ENCODE data around the gene AFAP1L1.
"Not testable (repeated sequence)": the region's sequence is repeated elsewhere in the genome, so short reads cannot be mapped to it uniquely, and the experiment has no call there.

Gene AFAP1L1

DNA sequence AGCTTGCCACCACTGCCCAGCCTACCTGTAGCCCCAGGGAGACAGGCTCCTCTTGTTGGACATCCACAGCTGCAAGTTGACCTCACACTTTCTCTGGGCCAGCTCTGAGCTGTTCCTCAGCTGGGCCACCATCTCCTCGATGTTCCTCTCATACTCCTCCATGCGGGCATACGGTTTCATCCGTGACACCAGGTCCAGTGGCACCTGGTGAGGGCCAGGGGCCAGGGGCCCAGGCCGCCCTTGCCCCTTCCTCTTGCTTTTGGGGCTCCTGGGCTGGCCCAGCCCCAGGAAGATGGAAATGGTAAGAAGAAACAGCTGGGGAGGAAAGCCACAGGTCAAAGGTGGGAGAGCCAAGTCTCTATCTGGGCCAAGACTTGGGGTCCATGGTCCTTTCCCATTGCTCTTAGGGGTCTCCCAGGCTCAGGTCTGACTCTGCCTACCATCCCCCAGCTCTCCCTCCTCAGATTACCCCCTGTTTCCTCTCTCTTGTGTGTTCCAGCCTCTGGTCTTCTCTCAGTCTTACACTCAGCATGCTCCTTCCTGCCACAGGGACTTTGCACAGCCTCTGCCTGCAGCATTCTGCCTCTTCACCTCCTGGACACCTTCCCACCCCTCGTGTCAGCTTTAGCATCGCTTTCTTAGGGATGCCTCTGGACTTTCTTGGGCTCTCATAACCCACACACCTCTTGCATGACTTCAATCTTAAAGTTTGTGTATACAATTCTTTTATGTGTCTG, 105.2 kb downstream of the AFAP1L1 start:
- no peak for DNase-seq

DNA sequence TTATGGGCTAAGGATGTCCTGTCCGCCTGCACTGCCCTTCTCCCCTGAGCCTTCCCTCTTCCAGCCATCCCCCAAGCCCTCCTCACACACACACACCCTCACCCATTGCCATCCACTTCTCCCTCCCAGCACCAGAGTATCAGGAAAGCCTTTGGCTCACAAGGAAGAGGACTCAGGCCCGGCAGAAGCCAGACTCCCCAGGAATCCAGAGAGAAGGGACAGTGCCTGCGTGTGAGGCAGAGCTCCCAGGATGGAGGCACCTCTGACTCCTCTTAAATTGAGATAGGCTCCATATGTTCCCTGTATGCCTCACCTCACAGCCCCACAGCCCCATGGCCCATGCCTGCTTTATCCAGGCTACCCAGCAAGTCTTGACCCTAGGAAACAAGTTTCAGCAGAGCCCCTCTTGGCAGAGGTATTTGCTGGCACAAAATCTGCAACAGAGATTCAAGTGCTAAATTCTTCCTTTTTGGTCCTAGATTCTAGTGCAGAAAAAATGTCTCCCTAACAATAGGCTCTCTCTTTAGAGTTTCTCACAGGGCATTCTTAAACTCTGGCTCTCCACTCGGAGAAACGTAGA, 106.7 kb downstream of the AFAP1L1 start:
- no peak for DNase-seq

DNA sequence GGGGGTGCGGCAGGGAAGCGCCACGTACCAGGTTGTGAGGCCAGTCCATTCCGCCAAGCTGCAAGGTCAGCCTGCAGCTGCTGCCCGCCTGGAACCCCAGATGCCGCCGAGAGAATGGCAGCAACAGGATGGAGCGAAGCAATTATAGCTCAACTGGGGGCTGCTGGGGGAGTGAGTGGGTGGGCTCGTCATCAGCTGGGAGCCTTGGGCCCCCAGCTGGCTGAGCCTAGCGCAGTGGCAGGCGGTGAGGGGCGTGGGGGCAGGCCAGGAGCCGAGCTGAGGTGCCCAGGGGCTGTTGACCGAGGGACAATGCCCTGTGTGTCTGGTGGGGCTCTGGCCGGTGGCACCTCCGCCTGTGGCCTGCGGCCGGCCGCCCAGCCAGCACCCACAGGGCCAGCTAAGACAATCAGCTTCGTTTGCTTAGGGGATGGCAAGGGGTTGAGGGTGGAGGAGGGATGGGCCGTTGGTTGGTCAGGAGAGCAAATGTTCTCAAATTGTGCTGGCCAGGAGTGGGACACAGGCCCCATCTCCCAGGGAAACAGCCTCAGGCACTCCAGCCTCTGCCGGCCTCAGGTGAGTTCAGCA, 107.6 kb downstream of the AFAP1L1 start, which contains the start of gene IL17B:
Gene IL17B (minus strand): TSS at position 116 of the 585 bp plus-strand sequence. CDS start 67 bp downstream, at position 49.
- DNase-seq, result no peak

DNA sequence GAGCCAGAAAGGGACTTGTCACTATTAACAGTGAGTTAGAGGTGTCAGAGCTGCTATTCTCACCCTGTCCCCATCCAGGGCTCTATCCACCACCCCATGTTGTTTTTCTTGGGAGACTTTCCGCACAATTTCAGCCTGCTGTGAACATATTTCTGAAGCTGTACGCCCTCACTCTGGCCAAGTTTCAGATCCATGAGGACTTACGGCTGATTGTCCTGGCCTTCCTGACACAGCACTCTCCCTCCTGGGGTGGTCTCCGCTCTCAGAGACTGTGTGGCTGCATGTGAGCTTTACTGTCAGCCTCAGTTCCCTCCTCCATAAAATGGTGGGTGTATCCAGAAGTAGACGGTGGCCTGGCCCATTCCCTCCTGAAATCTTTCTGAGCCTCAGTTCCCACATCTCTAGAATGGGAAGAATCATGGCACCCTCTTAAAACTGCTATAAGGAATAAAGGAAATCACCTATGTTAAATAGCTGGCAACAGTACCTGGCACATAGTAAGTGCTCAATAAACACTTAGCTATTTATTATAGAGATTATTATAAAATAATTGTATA, 108.2 kb downstream of the AFAP1L1 start:
- DNase-seq, result no peak

DNA sequence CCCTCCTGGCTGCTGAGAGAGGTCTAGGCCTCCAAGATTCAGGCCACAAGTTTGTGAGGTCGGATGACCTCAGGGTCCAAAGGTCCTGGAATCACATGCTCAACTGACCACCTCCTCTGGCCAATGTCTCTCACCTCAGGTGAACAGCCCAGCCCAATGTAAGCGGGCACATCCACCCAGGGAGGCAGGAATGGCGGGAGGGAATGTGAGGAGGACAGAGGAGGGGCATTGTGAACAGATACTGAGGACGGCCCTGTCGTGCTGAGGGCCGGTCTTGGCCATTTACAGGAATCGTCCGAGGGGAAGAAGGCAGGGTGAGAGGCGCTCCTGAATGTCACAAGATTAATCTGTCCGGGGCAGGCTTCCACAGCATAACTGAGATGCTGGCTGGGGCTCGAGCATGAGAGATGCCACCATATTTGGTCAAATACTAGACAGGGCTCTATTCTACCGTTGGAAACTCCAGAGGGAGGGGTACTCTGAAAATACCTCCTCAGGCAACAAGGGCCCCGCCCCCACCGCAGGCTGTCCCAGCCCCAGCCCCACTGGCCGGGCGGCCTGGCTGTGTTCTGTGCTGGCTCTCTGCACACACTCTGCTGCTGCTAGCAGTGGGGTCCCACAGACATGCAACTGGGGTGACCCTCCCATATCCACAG, 108.9 kb downstream of the AFAP1L1 start:
- DNase-seq, result no peak

DNA sequence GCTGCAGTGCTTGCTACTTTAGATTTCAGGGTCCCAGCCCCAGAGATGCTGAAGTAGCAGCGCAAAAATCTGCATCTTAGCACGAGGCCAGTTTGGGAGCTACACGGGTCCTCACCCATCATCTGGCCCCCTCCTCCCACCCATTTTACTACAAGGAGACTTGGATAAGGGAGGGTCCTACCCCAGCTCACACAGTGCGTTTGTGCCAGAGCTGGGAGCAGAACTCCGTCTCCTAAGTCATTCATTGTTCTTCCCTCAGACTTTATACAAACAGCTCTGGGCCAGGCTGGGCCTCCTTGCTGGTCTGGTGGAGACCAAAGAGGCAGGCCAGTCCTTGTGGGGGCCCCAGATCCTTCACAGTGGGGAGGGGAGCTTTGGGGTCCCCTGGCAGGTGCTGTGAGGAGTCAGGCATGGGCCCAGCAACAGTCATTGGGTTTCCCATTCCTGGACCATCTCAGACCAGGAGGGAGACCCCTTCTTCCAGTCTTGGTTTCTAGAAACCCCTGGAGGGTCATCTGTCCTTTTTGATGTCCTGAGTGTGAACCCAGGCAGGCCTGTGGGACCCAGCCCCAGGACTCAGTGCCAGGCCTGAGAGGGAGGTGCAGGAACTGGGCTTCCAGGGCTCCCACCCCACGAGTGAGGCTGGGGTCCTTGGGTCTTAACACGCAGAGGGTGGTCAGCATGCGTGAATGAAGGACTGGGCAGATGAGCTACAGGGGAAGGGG, 109.8 kb downstream of the AFAP1L1 start:
- no peak for DNase-seq

DNA sequence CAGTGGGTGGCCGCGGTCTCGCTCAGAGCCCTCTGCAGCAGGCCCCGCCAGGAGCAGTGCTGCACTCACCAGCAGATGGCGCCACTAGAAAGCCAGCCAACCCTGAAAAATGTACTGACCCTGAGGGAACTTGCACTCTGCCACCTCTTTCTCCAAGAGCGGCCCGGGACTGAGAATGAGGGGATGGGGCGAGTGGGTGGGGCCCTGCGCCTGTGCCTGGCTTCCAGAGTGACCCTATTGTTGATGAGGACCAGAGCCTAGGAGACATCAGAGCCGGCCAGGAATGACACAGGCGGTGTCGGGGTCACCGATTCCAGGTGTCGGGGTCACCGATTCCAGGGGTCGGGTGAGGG, 110.3 kb downstream of the AFAP1L1 start:
- no peak for DNase-seq

DNA sequence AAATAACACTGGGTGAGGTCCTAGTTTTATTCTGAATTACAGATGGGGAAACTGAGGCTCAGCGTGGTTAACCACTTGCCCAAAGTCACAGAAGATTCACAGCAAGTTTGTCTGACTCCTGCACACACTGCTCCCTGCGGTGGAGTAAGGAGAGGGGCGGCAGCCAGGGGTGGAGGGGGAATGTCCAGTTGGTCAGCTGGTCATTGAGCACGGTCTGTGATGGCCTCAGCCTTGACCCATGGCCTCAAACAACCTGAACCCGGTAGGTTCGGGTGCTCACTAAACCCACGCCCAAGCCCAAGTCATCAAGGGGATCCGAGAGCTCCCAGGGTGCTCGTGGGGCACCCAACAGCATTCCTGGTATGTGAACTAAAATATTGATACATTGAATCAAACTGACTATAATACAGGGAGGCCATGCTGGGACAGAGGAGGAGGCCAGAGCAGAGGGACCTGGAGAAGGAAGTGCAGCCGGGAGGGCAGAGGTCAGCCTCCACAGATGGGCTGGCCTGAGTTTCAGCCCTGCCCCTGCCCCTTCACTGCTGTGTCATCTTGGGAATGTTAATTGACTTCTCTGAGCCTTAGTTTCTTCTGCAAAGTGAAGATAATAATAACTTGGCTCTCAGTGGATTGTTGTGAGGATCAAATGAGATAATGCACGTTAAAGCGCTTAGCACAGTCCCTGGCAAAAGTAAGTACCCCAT, 111.0 kb downstream of the AFAP1L1 start:
- DNase-seq, result no peak

DNA sequence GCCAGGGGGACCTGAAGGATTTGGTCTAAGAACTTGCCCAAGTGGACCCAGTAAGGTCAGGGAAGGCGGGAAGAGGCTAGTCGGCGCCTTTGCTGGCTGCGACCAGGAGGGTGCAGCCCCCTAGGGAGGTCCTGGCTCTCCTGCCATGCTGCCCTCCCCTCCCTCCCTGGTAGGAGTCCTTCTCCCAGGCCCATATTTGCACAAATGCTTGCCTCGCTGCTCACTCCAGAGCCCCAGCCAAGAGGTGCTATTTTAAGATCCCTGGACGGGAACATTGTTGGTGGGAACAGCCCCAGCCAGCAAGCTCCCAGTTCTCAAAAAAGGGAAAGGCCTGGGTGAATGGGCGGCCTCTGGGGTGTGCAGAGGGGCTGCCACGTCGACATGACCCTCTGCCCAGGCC, 111.7 kb downstream of the AFAP1L1 start:
- no peak for DNase-seq

DNA sequence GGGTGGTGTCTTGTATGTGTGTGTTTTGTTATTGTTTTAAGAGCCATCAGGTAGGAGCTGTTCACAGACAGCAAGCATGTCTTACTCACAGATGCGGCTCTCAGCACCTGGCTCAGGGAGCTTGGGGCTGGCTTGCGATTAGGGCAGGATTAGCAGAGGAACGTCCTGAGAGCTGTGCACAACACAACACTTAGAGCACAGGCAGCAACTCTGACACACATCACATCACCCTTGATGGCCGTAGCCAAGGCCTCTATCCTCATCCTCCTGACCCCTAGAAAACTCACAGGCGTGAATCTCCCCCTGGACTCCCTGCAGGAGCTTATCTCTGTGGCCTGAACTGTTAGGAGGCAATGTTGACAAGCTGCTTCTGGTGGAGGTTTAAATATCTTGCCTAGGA, 114.5 kb downstream of the AFAP1L1 start:
- no peak for DNase-seq

DNA sequence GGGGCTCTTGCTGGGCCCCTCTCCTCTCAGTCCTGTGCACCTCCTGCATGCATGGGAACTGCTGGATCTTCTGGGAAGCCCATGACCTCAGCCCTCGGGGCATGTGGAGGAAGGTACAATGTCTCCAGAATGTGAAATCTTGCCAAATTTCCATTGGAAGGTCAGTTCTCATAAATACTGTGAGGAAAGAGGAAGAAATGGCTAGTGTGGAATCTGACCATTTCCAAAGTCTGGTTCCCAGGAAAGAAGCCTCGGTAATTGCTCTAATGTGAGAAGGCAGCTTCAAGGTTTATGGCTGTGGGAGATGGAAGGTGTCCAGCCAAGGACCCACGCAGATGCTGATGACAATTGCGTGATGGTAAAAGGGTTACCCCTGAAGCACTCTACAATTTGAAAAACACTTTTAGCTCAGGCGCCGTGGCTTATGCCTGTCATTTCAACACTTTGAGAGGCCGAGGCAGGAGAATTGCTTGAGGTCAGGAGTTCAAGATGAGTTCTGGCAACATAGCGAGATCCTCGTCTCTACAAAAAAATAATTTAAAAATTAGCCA, 115.5 kb downstream of the AFAP1L1 start:
- DNase-seq, result no peak

DNA sequence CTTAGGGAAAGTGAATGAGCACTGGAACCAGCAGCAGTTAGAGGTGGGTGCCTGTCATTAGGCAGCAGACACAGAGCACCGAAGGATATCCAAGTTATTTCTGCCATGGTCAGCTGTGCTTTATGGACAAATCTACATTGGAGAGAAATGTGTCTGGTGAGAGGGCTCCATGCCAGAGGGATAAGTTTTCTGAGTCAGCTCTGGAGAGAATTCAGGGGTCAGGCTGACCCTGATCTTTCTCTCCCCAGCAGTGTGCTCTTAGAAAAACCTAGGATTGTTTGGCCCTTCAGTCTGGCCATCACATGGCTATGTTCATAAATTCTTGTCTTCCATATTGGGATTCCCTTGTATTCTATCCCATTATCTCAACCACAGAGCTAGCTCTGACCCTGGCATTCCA, 116.3 kb downstream of the AFAP1L1 start:
- no peak for DNase-seq

DNA sequence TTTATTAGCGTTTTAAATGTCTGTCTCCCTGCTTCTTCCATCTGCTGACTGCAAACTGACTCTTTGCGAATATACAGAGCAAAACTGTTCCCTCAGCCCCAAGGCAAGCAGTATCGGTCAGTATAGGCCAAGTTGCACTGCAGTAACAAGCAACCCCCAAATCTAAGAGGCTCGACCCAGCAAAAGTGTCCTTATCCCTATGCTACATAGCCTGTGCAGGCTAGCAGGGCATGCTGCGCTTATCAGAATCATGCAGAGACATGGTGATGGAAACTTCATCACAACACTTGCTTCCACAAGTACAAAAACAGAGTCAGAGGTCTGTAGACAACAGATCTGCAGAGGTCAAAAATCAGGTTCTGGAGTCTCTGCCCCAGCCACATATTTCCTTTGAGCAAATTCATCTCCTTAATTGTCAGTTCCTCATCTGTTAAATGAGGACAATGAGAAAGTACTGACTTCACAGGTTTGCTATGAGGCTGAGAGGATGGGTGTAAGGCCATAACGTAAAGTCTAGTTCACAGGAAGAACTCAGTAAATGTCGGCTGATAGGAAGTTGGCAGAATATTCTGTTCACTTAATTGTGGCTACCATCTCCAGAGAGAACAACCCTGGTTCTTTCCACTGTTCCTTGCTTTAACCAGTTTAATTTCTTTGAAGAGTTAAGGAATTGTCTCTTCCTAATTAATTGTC, 117.0 kb downstream of the AFAP1L1 start:
- no peak for DNase-seq

DNA sequence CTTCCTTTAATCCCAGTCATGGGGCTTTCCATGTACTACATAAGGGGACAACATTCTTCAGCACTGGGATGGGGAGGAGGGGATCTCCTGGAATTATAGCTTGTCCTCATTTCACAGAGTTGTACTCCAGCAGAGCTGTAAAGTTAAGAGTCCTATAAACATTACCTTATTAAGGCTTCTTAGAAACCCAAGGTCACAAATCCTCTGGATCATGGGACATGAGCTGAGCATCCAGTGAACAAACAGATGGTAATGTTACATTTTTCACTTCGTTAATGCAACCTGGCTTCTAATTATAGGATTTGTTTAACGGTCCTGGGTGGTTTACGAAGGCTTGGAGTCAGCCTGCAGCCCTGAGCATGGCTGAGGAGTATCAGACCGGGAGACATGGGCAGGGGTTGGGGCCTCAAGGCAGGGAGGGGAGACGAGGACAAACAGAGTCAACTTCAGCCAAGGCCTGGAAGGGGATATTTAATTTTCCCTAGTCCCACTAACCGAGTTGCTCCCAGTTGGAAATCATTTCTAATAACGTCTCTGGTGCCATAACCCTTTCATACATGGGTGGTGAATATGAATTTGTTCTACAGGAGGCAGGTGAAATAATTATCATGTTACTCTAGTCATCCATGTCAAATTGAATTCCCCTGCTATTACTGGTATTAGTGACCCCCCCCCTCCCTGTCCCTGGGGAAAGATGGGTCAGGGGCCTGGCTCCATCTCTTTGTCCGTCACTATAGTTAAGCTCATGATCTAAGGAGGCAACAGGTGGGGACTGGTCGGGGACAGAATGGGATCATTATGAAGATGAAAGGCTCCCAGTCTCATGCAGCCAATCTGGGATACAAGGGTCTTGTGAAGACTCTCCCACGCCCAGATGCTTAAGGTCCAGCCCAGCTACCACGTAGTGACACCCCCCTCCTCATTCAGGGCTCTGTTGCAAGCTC, 118.2 kb downstream of the AFAP1L1 start:
- no peak for DNase-seq

DNA sequence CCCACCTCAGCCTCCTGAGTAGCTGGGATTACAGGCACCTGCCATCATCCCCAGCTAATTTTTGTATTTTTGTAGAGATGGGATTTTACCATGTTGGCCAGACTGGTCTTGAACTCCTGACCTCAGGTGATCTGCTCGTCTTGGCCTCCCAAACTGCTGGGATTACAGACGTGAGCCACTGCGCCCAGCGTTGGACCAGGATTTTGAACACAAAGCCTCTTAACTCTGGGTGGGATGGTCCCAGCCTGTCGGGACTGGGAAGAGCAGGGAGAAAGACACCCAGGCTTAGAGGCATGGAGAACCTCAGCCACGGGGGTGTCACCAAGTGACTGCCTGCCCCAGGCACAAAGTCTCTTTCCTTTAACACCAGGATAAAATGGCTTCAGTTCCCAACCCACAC, 119.4 kb downstream of the AFAP1L1 start:
- not testable (repeated sequence) for DNase-seq
